Central memory CD4-positive, alpha-beta T cell (primary cell): ENCODE measurements around the gene DDX18.
"Not testable (repeated sequence)": the region's sequence is repeated elsewhere in the genome, so short reads cannot be mapped to it uniquely, and the experiment has no call there.

Experiments used
- DNase-seq: peaks from one replicate; pipeline ENCODE4 v3.0.0; 2022
- total RNA-seq, 3 experiments: gene quantifications; one replicate each; lab custom pipeline; 2026; lab: John Stamatoyannopoulos, UW

DDX18 gene
- 124 to 463 (median 188) reads per million in 3 experiments for total RNA-seq

DNA sequence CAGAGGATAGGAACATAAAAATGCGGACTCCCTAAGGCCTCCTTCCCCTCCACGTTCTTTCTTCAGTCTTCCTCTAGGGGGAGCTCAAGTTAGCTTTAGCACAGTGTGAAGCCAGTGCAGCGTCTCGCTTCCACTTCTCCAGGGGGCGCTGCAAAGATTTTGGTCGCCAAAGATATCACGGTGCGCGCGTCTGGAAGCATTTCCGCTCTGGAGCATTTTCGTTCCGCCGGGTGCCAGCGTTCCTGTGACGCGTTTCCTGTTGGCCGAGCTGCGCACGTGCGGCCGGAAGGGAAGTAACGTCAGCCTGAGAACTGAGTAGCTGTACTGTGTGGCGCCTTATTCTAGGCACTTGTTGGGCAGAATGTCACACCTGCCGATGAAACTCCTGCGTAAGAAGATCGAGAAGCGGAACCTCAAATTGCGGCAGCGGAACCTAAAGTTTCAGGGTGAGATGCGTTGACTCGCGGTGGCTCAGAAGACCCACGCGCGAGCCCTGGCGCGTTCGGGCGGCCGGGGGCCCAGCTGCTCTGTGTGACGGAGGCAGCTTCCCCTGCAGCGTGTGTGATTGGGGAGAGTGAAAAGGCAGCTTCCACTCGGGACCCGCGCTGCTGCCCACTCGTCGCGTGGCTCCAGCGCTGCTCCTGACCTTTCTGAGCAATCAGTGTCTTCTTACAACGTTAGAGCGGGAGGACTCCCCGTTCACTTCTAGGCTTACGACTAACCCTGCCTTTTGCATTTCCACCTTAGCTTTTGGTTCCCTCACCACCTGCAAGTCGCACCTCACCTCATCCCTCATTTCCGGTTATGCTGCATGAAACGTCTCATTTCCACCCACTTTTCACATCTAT lies at the start of gene DDX18:
DDX18 (plus strand) TSS at position 275 of the 848 bp plus-strand sequence; CDS start at position 362, 87 bp downstream.
- DNase-seq = peak; percentile 99

DNA sequence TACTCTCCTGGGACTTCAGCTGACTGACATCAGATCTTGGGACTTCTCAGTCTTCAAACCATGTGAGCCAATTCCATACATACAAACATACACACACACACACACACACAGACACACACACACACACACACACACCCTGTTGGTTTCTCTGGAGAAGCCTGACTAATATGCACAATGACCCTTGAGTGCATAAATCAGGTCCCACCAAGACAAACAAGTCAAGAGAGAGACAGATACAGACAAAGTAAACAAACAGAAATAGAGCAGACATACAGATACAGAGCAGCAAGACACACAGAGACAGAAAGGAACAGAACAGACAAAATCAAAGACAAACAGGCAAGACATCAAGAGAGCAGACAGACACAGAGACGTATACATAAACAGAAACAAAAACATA lies 43.8 kb upstream of the DDX18 start:
- DNase-seq = no peak

DNA sequence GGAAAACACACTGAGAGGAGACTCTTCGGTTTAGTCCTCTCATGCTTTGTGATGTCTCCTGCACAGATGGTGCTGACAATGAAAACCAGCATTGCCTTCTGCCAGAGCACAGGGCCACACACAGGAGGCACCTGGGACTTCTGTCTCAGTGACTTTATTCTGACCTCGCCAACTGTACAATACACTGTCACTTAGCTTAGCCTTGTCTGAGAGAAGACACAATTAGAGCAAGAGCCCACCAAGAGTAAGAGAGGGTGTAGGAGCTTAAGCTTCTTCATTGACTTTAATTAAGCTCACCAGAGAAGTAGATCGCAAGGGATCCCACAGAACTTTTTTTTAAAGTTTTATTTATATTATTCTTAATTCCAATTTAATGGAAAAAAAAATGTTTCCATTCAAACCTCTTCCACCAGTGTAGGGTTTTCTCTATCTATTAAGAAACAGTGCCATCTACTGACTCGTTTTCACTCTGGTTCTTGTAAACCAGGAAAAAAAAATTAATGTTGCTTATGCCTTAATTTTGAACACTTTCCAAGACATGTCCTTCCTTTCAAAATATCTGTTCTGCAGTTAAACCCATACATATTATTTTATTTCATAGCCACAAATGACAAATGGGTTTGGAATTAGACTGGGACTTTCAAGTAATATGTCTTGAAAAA lies 42.4 kb upstream of the DDX18 start:
- DNase-seq = no peak

DNA sequence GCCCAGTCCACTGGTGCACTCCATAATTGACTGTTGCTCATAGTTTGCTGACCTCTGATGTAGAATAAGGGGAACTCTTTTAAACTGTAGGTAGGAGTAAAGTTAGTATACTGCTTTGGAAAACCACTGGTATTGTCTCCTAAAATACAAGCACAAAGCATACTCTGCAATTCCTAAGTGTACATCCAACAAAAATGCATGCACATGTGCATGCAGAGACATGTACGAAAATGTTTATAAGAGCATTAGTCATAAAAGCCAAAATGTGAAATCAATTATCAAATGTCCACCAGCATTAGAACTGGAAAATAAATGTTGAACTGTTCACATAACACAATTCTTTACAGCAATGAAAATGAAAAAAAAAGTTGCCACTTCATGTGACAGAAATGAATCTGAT lies 39.8 kb upstream of the DDX18 start:
- DNase-seq = no peak

DNA sequence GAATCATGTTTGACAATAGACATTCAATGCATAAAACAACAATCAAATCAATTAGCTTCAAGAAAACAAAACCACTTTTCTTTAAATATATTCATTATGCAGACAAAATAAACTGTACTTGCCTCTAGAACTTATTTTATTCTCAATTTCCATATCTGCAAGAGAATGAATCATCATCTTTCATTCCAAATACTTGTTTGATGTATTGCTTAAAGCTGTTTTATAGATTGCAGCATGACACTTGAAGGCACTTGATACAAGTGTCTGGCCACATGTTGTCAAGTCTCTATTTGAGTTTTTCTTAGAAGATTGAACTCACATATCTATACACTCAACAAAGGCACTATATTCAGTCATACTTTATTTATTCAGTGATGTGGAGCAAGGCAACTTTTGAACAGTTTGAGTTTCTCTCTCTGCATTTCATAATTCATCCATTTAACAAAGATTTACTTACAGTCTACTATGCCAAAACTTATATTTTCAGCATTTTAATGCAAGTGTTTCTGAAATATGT lies 38.7 kb upstream of the DDX18 start:
- no peak for DNase-seq

DNA sequence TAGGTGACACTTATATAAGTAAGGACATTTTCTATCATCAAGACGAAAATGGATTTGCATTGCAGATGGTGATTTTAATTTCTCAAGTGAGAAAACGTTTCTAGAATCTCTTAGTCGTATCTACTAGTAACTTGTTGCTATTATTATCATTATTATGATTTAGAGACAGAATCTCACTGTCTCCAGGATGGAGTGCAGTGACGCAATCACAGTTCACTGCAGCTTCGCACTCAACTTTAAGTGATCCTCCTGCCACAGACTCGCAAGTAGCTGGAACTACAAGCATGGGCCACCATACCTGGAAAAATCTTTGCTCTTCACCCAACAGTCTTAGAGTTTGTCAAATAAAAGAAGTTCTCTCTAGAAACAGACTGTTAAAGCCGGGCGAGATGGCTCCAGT lies 37.6 kb upstream of the DDX18 start:
- no peak for DNase-seq

DNA sequence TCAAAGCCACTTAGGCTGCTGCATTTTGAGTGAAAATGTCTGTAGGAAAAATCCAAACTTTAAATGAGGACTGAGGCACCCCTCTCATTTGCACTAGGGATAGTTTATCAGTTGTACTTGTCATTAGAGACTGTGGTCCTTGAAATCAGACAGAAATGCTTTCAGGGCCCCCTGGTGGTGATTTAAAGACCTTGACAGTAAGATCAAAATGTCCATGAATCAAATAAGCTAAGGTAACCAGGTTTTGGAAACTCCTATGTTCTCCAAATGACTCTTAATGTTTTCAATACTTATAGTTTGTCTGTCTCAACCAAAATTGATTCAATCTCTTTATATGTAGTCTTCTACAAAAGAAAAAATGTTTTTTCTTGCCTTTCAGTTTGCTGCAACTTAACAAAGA lies 28.8 kb upstream of the DDX18 start:
- DNase-seq = peak; percentile 13

DNA sequence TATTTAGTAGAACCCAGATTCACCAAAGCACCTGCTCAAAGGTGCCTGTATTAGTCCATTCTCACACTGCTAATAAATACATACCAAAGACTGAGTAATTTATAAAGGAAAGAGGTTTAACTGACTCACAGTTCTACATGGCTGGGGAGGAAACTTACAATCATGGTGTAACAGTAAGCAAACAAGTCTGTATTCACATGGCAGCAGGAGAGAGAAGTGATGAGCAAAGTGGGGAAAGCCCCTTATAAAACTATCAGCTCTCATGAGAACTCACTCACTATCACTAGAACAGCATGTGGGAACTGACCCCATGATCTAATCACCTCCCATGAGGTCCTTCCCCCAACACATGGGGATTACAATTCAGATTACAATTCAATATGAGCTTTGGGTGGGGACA lies 28.0 kb upstream of the DDX18 start:
- no peak for DNase-seq

DNA sequence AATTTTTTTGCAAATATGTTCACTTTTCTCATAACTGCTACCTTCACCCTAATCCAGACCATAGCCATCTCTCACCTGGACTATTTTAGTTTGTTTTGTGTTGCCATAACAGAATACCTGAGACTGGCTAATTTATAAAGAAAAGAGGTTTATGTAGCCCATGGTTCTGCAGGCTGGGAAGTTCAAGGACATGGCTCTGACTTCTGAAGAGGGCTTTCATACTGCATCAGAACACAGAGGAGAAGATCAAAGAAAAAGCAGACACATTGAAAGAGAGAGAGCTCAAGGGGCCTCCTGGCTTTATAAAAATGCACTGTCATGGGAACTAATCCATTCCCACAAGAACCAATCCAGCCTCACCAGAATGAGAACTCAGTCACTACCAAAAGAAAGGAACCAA lies 25.0 kb upstream of the DDX18 start:
- DNase-seq = no peak

DNA sequence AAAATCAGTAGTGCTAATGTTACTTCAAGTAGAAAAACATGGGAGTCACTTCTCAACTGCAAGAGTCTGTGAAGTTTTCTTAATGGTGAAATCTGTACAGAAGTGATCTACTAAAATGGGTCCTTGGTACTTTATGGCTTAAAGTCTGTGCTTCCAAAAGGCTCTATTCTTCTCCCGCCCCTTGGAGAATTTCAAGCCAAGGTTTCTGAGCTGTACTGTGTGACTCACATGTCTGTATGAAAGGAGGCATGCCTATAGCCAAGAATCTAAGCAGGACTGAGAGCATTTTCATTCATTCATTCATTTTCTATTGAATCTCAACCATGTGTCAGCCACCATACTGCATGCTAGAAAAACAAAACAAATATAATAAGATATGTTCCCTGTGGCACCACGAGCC lies 19.8 kb upstream of the DDX18 start:
- DNase-seq = no peak

DNA sequence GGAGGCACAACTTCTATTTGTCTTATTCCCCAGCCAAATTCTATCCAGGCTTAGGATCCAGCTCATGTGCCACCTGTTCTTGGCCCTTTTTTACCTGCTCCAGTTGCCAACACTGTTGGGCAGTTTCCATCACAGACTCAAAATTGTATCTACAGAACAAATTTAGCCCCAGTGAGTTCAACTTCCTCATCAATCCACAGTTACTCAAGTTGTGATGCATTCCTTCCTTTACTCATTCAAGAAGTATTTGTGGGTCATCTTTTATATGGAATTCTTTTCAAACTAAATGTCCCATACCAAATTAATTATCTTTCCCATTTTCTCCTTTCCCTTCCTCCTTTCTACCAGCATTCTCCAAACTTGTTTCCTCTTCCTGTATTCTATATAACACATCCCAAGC lies 12.7 kb upstream of the DDX18 start:
- DNase-seq = no peak

DNA sequence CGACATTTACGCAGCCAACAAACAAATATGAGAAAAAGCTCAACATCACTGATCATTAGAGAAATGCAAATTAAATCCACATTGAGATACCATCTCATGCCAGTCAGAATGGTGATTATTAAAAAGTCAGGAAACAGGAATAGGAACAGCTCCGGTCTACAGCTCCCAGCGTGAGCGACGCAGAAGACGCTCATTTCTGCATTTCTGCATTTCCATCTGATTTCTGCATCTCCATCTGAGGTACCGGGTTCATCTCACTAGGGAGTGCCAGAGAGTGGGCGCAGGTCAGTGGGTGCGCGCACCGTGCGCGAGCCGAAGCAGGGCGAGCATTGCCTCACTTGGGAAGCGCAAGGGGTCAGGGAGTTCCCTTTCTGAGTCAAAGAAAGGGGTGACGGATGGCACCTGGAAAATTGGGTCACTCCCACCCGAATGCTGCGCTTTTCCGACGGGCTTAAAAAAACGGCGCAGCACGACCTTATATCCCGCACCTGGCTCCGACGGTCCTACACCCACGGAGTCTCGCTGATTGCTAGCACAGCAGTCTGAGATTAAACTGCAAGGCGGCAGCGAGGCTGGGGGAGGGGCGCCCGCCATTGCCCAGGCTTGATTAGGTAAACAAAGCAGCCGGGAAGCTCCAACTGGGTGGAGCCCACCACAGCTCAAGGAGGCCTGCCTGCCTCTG lies 10.7 kb upstream of the DDX18 start:
- DNase-seq = peak; percentile 37

DNA sequence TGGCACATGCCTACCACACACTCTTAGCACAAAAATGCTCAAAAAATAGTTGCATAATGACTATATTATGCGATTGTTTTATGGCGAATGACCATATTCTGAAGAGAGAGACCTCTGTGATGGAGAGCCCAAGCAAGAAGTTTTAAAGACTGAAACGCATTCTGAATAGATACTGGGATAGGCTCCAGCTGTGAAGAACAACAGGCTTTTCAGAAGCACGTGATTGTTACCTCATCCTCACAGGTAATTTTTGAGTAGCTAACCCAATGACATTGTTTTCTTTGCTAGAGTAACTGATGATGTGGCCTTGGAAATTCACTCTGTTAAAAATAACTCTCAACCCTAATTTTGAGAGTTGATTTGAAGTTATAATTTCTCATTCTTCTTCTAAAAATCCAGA lies 2.0 kb upstream of the DDX18 start:
- no peak for DNase-seq

DNA sequence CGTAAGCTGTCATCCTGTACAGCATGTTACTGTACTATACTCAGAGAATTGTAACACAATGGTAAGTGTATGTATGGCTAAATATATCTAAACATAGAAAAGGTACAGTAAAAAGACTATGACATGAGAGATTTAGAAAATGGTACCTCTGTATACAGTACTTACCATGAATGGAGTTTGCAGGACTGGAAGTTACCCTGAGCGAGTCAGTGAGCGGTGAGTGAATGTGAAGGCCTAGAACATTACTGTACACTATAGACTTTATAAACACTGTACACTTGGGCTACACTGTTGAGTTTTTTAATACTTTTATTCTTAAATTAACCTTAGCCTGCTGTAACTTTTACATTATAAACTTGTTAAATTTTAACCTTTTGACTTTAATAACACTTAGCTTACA lies 1.5 kb downstream of the DDX18 start:
- DNase-seq = no peak

DNA sequence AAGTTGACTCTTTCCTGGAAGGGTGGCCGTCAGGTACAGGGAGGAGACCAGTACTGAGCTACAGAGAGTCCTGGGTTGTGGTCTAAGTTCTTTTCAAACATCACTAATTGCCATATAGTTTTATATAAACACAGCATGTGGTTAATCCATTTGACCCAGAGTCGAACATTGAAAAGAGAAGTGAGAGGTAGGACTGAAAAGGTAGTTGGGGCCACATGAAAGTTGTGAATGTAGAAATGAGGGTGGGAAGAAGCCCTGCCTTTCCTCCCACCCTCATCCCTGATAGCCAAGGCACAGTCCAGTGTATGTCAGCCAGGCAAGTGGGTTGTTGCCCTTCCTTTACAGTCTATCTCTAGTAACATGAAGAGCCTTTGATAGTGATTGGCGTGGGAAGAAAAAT lies 4.4 kb downstream of the DDX18 start:
- DNase-seq = no peak

DNA sequence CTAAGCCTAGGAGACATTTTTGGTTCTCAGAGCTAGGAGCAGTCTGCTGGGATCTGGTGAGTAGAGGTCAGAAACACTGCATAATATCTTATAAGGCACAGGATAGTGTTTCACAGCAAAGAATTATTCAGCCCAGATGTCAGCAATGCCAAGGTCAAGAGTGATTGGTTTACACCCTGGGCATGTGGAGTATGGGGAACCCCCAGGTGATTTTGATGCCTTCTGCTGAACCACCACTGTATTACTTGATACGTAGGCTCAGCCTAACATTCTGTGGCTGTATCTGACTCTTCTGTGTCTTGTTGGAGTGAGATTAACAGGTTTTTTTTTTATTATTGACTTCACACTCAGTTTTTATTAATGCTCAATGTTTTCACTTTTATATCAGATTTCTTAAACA lies 6.0 kb downstream of the DDX18 start:
- no peak for DNase-seq

DNA sequence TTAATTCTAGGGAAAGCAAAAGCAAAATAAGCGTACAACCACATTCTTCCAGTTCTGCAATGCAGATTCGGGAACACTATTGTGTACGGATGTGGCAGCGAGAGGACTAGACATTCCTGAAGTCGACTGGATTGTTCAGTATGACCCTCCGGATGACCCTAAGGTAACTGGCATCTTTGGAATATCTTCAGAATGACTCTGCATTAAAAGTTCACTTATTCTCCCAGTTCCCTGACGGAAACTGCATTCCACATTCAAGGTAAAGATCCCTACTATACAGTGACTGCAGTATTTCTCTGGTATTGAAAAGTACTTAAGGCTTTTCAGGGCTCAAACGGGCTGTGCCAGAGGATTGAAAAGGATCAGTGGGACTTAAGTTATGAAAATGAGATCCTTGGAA lies 10.9 kb downstream of the DDX18 start:
- no peak for DNase-seq

DNA sequence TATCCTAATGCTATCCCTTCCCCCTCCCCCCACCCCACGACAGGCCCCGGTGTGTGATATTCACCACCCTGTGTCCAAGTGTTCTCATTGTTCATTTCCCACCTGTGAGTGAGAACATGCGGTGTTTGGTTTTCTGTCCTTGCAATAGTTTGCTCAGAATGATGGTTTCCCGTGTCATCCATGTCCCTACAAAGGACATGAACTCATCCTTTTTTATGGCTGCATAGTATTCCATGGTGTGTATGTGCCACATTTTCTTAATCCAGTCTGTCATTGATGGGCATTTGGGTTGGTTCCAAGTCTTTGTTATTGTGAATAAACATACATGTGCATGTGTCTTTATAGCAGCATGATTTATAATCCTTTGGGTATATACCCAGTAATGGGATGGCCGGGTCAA lies 13.0 kb downstream of the DDX18 start:
- not testable (repeated sequence) for DNase-seq

DNA sequence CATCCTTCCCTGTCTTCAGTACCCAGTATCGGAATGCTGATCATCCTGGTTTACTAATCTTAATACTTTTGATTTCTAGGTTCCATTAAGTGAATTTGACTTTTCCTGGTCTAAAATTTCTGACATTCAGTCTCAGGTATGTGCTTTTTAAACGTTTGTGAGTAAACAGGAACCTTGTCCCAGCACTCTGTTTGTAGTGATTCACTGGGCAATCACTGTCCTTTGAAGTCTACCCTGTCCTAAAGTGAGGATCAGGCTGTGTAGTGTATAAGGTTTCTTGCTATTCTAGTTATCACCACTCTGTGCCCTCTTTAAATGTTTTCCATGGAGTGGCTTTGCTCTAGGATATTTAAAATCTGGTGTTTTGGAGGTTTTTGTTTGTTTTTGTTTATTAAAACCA lies 14.4 kb downstream of the DDX18 start:
- no peak for DNase-seq

DNA sequence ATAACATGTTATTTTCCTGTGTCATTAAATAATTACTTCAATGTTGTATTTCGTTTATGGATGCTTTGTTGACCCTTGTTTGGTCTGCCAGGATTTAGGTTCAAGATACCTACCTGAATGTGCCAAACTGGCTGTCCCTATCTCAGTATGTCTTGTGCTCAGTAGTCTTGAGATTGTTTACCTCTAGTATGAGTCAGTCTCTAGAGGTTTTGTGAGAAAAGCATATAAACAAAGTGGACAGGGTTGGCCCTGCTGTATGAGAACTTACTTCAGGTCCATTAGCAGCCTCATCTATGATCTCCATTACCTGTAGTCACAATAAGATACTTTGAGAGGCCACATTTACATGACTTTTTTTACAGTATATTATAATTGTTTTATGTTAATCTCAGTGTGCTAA lies 17.8 kb downstream of the DDX18 start:
- no peak for DNase-seq

DNA sequence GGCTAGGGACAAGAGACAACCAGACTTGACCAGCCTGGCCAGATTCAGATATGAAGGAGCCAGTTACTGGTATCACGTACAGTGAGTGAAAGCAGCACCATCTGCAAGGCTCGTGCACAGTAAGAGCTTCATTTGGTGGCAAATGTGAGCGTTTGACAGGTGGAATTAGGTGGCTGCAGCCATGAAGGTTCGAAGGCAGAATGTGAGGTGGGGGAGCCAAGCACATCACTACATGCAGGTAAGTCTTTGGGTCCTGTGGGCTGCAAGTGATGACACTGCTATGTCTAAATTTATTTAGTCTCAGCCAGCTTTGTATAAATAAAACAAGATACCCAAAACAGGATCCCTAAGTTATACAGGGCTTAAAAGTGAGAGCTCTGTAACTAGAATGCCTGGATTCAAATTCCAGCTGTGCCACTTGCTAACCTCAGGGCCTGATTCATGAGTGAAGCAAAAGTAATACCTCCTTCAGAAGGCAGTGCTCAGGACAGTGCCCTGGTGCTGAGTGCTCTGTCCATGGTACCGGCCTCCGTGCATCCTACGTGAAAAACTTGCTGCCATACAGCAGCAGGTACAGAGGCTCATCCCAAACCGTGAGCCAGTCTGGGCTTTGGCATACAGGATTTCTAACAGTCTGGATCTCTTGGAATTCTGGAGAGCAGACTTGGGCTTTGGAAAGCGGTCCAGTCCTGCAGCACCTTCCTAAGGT lies 18.6 kb downstream of the DDX18 start:
- no peak for DNase-seq

DNA sequence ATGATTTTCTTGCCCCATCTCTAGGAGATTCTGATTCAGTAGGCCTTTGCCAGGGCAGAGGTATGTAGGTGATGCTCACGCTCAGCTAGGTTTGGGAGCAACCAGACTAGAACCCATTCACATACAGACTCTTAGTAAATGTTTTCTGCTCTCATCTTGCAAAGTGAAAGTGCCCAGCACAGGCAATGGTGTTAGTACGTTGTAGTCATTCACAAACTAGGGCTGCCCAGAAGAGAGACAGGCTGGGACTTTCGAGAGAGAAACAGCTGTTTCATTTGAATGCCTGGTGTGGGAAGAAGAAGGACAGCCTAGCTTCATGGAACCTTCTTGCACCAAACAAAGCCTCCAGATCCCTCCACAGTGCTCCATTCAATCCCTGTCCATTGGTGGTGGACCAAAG lies 19.4 kb downstream of the DDX18 start:
- no peak for DNase-seq

DNA sequence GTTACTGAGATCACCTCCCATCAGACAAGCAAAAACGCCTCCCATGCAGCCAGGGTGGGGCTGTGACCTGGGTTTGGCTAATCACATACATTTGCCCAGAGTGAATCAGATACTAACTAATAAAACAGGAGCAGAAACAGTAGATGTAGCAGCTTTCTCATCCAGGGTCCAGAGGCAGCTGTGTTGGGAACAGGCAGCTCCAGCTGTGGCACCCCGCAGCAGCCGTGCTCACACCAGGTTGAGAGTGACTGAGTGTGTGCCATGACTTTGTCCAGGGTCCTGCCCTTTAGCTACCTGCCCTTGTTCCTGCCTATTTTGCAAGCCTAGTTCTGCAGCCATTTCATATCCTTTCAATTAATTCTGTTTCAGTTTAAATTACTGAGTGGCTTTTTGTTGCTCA lies 20.5 kb downstream of the DDX18 start:
- DNase-seq = no peak
